AG09309 (cell line): Measurements from ENCODE around the gene PLLP.

Experiments
- DNase-seq: peaks from one replicate; pipeline ENCODE4 v3.0.0-alpha.2; 2010; ENCODE audit warnings: low read depth
- H3K4me3 ChIP-seq: 2 replicates; pipeline ENCODE4 v1.5.1; 2011; ENCODE audit warnings: mild to moderate bottlenecking, low read depth, low read length, moderate library complexity; ENCODE audit not compliant: control insufficient read depth
- CTCF ChIP-seq: IDR thresholded peaks from 2 replicates; pipeline ENCODE4 v1.5.1; 2011; ENCODE audit warnings: mild to moderate bottlenecking, low read depth, low read length, inconsistent platforms; ENCODE audit not compliant: insufficient read depth, control insufficient read depth; ENCODE audit errors: missing control alignments

The PLLP gene

DNA sequence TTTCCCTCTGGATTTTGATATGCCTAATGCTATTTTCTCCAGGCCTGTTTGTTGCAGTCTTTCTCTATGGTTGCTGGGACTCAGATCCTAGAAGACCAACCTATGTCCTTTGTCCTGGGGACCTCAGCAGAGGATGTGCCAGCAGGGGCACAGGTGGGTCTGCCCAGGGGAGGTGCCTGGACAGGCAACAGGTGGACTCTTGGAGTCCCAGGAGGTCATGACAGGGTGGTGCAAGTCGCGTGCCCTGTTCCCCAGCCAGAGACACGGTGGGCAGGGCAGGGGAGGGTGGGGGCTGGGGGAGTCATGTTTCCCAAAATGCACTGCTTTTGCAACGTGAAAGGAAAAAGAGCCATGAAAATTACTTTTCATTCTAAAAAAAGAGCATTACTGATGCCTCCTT, 26.3 kb upstream of the PLLP start:
- TF ChIP-seq CTCF: no peak
- DNase-seq: no peak
- no peak overlapping the region for H3K4me3 ChIP-seq

DNA sequence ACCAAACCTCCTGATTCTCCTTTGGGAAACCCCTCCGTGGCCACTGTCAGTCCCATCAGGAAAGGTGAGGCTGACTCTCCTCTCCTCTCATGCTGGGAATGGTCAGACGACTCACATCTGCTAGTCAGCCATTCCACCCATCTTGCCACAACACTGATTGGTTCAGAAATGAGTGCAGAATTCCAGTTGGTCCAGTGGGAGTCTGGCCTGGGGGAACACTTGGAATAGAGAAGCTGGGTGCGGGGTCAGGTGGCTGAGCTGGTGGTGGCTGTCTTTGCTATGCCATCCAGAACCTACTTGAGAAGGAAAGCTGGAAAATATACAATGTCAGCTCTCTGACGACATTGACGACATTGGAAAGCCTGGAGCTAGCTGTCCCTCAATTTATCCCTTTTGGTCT, 23.6 kb upstream of the PLLP start:
- no peak overlapping the region for H3K4me3 ChIP-seq
- no peak for DNase-seq
- TF ChIP-seq CTCF: no peak

GRCh38 chr16:57307365-57307764, 22.9 kb upstream of the PLLP start:
- no peak overlapping the region for H3K4me3 ChIP-seq
- no peak for DNase-seq
- TF ChIP-seq CTCF: no peak

DNA sequence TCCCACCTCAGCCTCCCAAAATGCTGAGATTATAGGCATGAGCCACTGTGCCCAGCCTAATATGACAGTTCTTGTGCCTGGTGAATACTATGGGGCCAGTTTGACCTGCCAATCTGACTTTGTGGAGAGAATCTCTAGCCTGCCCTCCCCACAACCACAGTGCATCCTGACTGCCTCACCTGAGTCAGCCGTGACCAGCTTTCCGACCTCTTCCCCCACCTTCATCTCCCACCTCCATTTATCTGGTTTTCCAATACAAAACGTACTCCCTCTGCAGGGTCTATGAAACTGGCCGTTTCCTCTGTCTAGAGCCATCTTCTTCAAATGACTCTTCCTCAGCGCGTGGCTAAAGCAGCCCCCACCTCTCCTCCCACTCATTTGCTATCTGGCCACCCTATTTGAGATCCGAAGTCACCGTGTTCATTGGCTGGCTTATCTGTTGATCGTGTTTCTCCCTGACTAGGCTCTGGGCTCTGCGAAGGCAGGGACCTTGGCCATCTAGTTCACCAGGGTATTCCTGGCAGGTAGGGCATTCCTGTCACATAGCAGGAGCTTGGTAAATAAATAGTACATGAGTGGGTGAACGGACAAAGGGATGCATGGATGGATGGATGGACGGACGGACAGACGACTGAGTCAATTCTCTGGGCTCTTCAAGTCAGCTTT, 22.3 kb upstream of the PLLP start:
- DNase-seq: no peak
- no peak for TF ChIP-seq CTCF
- H3K4me3 ChIP-seq: no peak overlapping the region

- no peak for DNase-seq
- no peak overlapping the region for H3K4me3 ChIP-seq
- TF ChIP-seq CTCF: no peak
Measured at GRCh38 chr16:57305159-57305811, 20.8 kb upstream of the PLLP start.

DNA sequence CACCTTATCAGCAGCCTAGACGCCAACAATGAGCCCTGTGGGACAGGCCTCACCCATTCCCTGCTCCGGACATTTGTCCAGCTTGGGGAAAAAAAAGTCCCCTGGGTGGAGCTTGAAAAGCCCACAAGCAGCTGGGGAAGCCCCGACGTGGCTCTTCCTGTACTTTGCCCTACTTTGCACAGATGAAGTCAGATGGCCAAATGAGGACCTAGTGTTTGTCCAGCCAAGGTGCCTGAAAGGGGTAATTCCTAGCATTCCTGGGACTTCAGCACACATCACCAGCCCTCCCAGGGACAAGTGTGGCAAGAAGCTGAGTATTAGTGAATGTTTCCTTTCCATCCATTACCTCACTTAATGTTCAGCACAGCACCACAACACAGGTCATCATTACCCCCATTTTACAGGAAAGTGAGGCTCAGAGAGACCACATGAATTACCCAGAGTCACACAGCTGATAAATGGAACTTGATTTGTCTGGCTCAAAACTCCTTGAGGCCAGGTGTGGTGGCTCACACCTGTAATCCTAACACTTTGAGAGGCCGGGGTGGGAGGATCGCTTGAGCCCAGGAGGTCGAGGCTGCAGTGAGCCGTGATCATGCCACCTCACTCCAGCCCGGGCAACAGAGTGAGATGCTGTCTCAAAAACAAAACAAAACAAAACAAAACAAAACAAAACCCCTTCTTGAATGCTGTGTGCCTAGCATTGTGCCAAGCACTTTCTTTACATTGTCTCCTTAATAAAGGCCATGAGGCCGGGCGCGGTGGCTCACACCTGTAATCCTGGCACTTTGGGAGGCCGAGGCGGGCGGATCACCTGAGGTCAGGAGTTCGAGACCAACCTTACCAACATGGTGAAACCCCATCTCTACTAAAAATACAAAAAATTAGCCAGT, 19.9 kb upstream of the PLLP start:
- H3K4me3 ChIP-seq: no peak overlapping the region
- peak; percentile 28 for DNase-seq
- no peak for TF ChIP-seq CTCF
